Dermis microvascular lymphatic vessel endothelial cell (primary cell): ENCODE measurements around the gene COG1. TPM values are rescaled to one million over a fixed set of nuclear protein-coding genes. Genes with fewer than 3 reads are reported as not detected.

Experiments used
- DNase-seq, 2 donors: peaks; one replicate each; pipeline versions ENCODE4 v3.0.0 to v3.0.0-alpha.2; 2010; ENCODE audit warnings: low read depth in 2 of 2
- total RNA-seq: library from RNA; depleted of rRNA; stranded (reverse); fragments of >200 nt; gene quantifications from 2 replicates; pipeline ENCODE4 v1.2.1, GENCODE V29; 2014

The COG1 gene
- total RNA-seq, 1 donor from 2014 or later: 15.1 TPM

DNA sequence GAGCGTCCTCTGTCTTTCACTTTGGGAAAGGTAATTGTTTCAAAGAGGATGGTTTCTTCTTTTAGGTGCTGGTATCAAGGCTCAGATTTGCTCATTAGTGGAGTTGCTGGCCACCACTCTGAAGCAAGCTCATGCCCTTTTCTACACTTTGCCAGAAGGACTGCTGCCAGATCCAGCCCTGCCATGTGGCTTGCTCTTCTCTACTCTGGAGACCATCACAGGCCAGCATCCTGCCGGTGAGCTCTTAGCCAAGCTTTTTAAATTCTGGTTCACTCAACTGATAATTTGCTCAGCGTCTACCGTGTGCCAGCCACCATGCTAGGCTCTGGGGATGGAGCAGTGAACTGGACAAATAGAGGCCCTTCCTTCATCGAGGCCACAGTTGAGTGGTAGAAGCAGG, 4.3 kb downstream of the COG1 start:
- DNase-seq: no peak

DNA sequence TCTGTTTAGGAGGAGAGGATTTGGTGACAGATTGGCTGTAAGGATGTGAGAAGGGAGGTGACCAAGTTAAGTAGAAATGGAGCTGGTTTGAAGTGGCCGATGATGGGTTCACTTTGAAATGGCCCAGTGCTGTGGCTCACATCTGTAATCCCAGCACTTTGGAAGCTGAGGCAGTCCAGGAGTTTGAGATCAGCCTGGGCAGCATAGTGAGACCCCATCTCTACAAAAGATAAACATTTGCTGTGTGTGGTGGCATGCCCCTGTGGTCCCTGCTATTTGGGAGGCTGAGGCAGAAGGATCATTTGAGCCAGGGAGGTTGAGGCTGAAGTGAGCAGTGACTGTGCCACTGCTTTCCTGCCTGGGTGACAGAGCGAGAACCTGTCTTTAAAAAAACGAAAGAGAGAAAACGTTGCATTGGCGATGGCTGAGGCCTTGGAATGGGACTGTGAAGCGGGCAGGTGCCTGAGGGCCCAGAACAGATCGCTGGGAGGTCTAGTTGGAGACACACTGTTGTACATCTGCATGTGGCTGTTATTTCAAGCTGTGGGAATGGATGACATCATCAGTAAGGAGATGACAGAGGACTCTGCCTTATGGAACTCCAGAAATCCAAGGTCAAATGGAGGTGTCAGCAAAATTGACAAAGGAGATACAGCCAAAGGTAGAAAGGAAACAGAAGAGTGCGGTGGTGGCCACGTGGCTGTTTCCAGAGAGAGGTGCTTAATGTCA, 5.5 kb downstream of the COG1 start:
- no peak for DNase-seq

DNA sequence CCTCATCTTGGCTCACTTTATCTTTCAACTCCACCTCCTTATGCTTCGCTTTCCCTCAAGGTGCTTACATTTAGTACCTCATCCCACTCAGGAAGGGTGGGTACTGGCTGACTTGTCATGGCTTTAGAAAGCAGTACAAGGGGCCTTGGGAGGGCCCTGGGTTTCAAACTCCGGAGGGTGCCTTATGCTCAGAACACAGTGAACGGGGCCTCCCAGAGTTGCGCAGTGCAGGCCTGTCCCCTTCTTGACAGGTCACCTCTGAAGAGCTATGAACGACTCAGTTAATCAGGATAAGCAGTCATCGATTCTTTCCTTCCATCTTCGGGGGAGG, 6.0 kb downstream of the COG1 start:
- DNase-seq: no peak

DNA sequence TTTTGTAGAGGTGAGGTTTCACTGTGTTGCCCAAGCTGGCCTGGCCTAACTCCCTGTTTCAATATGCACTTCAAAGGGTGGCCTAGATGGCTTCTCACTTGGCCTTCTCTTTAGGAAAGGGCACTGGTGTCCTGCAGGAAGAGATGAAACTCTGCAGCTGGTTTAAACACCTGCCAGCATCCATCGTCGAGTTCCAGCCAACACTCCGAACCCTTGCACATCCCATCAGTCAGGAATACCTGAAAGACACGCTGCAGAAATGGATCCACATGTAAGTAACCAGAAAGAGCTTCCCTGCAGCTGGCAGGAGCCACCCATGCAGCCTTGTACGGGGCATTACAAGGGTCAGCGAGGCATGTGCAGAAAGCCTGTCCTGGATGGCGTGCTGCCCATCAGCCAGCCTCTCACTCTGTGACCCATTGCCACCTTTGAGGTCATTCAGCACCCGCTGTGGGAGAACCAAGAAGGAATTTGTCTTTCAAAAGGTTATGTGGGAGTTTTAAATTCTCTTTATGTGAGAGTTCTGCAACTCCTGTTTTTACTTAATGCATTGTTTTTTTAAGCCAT, 7.0 kb downstream of the COG1 start:
- no peak for DNase-seq

DNA sequence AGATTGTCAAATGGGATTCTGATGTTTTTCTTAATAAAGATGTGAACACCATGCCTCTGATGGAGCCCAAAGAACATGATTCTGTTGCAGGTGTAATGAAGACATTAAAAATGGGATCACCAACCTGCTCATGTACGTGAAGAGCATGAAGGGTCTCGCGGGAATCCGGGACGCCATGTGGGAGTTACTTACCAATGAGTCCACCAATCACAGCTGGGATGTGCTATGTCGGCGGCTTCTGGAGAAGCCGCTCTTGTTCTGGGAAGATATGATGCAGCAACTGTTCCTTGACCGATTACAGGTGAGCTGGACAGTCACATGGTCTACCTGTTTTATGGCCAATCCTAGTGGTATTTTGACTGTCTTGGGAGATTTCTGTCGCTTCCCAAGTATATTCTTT, 7.6 kb downstream of the COG1 start:
- DNase-seq: no peak

DNA sequence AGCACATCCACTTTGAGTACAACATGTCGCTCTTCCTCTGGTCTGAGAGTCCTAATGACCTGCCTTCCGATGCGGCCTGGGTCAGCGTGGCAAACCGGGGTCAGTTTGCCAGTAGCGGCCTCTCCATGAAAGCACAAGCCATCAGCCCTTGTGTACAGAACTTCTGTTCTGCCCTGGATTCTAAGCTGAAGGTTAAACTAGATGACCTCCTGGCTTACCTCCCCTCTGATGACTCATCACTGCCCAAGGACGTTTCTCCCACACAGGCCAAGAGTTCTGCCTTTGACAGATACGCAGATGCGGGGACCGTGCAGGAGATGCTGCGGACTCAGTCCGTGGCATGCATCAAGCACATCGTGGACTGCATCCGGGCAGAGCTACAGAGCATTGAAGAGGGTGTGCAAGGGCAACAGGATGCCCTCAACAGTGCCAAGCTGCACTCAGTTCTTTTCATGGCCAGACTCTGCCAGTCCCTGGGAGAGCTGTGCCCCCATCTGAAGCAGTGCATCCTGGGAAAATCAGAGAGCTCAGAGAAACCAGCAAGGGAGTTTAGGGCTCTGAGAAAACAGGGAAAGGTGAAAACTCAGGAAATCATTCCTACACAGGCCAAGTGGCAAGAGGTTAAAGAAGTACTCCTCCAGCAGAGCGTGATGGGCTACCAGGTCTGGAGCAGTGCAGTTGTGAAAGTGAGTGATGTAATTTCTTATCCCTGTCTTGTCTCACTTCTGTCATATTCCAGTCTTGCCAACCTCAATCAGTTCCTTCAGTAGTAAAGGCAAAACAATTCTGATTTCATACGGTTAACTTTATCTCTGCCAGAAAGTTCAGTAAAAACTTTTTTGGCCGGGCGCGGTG, 8.6 kb downstream of the COG1 start:
- no peak for DNase-seq

DNA sequence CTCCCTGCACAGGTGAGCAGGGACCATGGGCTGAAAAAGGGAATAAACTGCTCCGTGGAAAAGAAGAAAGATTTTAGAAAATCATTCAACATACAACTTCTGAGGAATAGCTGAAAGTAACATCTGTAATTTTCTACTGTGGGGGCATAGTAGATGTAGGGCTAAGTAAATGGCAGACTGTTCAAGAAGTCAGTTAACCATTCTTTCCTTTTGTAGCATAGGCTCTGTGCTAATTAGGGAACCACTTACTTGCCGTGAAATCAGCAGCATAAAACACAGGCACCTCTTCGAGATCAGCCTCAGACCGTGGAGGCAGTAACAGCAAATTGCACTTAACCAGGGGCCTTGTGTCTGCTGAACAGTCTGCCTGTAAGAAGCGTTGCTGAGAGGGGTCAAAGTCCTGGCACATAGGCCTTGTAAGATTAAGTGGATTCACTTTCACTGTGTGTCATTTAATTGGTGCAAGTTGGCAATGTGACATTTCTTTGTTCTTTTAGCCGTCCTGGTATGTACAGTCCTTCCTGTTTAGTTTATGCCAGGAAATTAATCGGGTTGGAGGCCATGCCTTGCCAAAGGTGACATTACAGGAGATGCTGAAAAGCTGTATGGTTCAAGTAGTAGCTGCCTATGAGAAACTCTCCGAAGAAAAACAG, 10.4 kb downstream of the COG1 start:
- peak; percentile 73 to 88 for DNase-seq

DNA sequence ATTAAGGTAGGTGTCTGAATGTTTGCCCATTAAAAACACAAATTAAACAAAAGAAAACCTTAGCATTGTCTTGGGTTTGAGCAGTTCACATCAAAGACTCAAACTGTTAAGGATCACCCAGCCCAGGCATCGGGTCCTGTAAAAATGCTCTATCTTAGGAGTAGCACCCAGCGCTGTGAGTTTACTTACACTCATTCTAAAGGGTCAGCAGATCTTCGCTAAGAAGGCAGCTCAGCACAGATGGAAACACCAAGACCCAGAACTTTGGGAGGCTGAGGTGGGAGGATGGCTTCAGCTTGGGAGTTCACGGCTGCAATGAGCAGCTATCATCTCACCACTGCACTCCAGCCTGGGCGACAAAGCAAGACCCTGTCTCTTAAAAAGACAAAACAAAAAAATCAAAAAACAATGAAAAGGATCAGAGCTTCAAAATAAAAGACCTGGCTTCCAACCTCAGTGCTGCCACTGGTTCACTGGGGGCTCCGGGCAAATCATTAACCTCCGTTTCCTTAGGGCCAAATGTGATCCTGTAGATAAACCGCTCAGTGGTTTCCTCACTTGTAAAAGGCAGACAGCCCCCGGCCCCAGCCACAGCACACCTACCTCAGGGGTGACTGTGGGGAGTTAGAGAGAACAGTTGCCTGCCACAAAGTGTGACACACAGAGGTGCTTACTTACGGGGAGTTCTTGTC, 11.1 kb downstream of the COG1 start:
- DNase-seq: peak in 1 of 2 donors; percentile 25

DNA sequence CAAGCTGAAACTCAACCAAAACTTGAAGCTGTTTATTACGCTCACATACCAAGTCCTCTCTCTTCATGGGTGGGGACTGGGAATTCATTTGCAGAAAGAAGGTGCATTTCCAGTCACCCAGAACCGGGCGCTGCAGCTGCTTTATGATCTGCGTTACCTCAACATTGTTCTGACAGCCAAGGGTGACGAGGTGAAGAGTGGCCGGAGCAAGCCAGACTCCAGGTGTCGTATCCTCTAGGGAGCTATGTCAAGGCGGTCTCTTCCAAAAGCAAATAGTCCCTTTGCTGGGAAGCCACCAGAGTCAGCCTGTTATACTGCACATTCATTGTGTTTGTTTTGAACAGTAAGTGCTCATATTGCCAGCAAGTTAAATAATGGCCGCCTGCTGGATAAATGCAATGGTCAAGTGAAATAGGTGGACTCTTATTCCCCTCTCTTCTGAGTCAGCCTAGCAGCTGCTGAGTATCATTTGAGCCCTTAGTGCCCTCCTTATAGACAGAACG, 12.7 kb downstream of the COG1 start:
- no peak for DNase-seq

DNA sequence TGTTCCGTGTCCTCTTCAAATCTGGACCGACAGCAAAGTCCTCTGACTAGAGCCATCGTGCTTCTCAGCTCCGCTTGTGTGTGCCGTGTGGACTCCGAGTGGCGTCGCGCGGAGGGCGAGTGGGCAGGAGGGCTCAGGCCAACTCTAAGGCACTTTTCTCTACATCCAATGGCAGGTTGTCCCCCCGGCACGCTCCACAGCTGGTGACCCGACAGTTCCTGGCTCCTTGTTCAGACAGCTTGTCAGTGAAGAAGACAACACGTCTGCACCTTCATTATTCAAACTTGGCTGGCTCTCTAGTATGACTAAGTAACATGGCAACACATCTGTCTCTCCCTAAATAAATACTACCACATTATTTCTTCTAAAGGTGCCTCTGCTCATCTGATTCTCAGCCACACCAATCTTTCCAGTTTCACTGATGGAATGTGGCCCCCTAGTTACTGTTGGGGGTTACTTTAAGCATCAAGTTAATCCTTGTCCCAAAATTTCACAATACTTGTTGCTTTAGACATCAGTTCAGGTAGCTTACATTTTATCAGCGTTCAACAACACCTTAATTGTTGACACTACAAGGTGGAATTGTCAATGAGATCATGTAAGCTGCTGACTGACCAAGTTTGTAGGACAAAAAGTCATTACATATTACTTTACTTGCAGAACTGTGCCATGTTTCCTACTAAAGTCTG, 15.4 kb downstream of the COG1 start:
- DNase-seq: no peak

DNA sequence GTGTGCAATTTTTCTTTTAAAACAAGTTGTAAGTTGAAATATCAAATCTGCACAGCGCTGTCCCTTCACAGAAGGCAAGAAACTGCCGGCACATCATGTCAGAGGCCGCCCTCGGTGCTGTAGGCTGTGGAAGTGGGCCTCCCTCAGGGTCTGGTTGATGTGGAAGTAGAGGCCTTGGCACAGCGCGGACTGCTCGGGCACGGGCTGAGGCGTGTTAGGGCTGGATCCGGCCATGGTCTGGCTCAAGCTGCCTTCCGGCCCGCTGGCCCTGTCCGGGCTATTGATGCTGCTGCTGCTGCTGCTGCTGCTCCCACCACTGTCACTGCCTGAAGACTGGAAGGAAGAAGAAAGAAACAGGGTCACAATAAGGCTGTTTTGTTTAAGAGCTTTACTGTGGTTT, 16.6 kb downstream of the COG1 start:
- no peak for DNase-seq

DNA sequence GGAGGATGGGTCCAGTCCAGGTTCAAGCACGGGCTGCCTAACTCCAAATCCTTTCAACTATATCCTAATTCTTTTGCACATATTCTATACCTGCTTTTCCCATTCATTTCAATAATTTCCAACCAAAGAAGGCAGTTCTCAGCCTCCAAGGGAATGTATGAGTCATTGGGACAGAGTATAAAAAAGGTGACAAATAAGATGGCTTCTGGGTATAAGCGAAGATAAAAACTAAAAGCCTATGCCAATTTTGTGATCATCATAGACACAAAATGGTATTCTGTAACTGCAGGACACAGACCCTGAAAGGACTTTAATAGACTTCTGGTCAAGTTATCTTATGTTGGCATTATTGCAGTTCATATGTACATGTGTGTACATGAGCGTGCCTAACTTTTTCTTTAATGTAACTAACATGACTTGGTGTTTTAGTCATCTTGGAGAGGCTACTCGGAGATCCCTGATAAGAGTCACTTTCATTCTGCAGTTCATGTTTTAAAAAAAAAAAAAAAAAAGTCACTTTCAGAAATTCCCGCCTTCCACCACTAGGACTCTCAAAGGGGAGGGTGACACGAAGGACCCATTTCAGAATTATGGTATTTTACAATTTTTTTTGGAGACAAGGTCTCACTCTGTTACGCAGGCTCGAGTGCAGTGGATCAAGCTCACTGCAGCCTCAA, 17.3 kb downstream of the COG1 start:
- DNase-seq: peak in 1 of 2 donors; percentile 9

DNA sequence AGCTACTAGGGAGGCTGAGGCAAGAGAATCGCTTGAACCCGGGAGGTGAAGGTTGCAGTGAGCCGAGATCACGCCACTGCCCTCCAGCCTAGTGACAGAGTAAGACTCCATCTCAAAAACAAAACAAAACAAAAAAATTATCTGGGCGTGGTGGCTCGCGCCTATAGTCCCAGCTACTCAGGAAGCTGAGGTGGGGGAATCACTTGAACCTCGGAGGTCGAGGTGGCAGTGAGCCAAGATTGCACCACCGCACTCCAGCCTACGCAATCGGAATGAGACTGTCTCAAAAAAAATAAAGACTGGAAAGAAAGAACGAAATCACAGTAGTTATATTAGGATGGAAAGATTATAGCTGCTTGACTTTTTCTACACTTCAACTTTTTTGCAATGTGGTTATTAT, 18.9 kb downstream of the COG1 start:
- DNase-seq: peak in 1 of 2 donors; percentile 36

DNA sequence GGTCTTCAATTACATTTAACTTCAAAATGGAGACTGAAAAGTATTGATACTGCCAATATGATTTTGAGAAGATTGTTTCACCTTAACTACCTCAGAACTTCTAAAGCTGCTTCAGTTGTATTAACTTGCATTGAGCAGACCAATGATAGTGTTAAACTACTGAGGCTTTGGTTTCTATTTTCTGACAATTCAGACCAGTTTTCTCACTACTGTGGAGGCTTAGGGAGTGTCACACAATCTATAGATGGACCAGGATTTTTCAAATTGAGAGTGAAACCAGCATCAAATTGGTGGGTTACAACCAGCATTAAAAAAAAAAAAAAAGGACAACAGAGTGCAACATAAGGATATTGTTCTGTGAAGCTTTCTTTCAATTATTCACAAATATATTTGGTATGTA, 21.2 kb downstream of the COG1 start:
- no peak for DNase-seq

DNA sequence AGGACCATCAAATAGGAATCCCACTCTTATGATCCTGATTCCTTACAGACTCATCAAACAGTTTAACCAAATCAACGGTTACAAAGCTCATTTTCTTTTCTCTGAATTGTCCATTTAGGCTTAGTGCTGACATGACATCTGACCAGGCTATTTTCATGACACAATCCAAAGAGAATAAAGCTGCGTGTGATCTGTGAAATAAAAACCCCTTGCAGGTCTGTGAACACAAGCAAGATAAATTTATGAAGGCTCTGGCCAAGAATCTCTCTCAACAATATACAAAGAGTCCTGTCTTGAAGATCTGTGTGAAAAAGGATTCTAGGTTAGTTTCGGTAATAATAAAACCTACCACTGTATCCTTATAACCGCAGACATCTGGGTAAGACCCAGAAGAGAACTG, 22.0 kb downstream of the COG1 start:
- DNase-seq: no peak

DNA sequence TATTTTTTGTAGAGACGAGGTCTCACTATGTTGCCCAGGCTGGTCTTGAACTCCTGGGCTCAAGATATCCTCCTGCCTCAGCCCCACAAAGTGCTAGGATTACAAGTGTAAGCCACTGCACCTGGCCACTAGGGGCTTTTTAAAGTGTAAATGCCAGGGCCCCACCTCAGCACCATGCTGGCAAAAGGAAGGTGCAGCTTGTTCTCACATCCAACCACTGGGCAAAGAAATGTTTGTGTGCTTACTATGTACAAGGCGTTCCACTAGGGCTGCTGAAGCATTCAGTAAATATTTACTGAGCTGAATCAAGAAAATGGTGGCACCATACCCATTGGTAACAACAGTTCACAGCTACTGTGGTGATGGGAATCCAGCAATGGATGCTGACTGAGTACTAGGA, 22.6 kb downstream of the COG1 start:
- DNase-seq: no peak

DNA sequence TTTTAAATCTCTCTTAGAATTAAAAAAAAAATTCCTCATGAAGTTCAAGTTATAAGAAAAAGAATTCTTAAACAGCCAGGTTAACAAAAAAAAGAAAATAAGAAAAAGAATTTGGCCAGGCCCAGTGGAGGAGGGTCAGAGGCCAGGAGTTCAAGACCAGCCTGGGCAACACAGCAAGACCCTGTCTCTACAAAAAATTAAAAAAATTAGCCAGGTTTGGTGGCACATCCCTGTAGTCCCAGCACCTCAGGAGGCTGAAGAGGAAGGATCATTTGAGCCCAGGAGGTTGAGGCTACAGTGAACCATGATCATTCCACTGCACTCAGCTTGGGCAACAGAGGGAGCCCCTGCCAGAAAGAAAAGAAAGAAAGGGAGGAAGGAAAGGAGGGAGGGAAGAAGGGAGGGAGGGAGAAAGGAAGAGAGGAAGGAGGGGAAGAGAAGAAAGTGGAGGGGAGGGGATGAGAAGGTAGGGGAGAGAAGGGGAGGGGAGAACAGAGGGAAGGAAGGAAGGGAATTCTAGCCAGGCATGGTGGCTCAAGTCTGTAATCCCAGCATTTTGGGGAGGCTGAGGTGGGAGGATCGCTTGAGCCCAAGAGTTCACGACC, 30.9 kb downstream of the COG1 start:
- DNase-seq: no peak

DNA sequence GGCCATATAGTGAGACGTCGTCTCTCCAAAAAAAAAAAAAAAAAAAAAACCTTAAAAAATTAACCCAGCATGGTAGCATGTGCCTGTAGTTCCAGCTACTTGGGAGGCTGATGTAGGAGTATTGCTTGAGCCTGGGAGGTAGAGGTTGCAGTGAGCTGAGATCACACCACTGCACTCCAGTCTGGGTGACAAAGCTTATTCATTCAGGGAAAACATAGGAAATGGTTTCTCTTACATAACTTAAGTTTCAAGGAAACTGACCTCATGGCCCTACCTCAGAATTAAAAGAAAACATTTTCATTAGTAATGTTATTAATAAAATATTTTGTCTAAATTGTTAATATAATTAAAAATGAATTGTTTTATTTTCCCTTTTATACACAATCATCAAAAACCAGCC, 31.4 kb downstream of the COG1 start:
- peak in 1 of 2 donors; percentile 17 for DNase-seq

DNA sequence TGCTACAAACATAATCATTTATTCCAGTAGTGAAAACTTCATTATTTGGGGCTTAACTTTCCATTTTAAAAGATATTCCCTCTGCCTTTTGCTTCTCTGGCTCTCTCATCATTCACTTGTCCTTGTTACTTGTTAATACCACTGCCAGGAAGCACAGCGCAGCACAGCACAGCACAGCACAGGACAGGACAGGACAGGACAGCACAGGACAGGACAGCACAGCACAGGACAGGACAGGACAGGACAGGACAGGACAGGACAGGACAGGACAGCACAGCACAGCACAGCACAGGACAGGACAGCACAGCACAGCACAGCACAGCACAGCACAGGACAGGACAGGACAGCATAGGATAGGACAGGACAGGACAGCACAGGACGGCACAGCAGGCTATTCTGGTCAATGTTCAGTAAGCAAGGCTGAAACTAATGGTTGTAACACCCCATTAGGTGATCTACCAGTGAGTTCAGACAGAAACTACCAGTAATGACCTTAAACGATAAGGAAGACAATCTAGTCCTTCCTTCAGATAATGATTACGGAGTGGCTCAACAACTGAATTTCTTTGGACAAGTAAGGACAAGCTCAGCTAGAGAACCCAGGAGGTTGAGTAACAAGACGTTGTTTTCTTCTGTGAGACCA, 31.9 kb downstream of the COG1 start:
- no peak for DNase-seq
